ENCODE measurements around the gene PTK6. TPM values are rescaled to one million over a fixed set of nuclear protein-coding genes. Genes with fewer than 3 reads are reported as not detected.
A peak's percentile ranks its signal among the peaks of the same experiment; 100 is the strongest.

PTK6 gene
- total and polyA plus RNA-seq, 2 of the 13 experiments (the other 11 are each of a cell fraction or from before 2014, with no cell fraction given), result 0.08 TPM; not detected in 1

- no peak for TF ChIP-seq BCL3 (CRISPR knock-in tag; IDR thresholded peaks at IDR 0.05)
- TF ChIP-seq ZNF691 (CRISPR knock-in tag; IDR thresholded peaks at IDR 0.05; ENCODE audit: borderline replicate concordance, low read depth), result no peak
- TF ChIP-seq GLI4 (CRISPR knock-in tag; IDR thresholded peaks at IDR 0.05; ENCODE audit: borderline replicate concordance), result no peak
- no peak for TF ChIP-seq MED8 (CRISPR knock-in tag; IDR thresholded peaks at IDR 0.05; ENCODE audit: insufficient replicate concordance)
- no peak for TF ChIP-seq ZNF75D (CRISPR knock-in tag; IDR thresholded peaks at IDR 0.05; ENCODE audit: borderline replicate concordance)
- TF ChIP-seq BRCA1 (CRISPR knock-in tag; IDR thresholded peaks at IDR 0.05), result no peak
- TF ChIP-seq TBX2 (CRISPR knock-in tag; IDR thresholded peaks at IDR 0.05; ENCODE audit: borderline replicate concordance), result peak; percentile 13; the same call in 1 of the 2 replicates
- TF ChIP-seq ZBTB33 (CRISPR knock-in tag; IDR thresholded peaks at IDR 0.05), result 0 out of 2 replicates have a peak, but pooled peaks have one; percentile 7
- 0 out of 2 replicates have a peak, but pooled peaks have one; percentile 24 for TF ChIP-seq ZNF263 (CRISPR knock-in tag; IDR thresholded peaks at IDR 0.05)
- TF ChIP-seq REPIN1 (CRISPR knock-in tag; IDR thresholded peaks at IDR 0.05; ENCODE audit: borderline replicate concordance, low read depth), result no peak
Observed at GRCh38 chr20:63553251-63553932, 16.2 kb upstream of the PTK6 start (continued).

Measured in HepG2 (cell line).